Neural progenitor cell (in vitro differentiated cells): Measurements from ENCODE around the gene HIVEP2. TPM values are rescaled to one million over a fixed set of nuclear protein-coding genes. Genes with fewer than 3 reads are reported as not detected.
"Not testable (repeated sequence)": the region's sequence is repeated elsewhere in the genome, so short reads cannot be mapped to it uniquely, and the experiment has no call there.

Experiments
- DNase-seq: peaks from one replicate; pipeline ENCODE4 v3.0.0-alpha.2; 2016; ENCODE audit warnings: low spot score
- H2AFZ ChIP-seq: fragments of 200-600 bp; sonication (generic); replicated peaks from 2 replicates; pipeline ENCODE4 v1.6.1; 2016; ENCODE audit warnings: antibody characterized with exemption
- H3F3A ChIP-seq: fragments of 200-600 bp; sonication (generic); 2 replicates; pipeline ENCODE4 v1.6.1; 2016; ENCODE audit warnings: antibody characterized with exemption, low read depth
- H3K27ac ChIP-seq: fragments of 200-600 bp; sonication (generic); 2 replicates; pipeline ENCODE4 v1.5.1; 2016; ENCODE audit warnings: mild to moderate bottlenecking
- H3K27me3 ChIP-seq: fragments of 200-600 bp; sonication (generic); 2 replicates; pipeline ENCODE4 v1.6.1; 2016; ENCODE audit warnings: mild to moderate bottlenecking, moderate library complexity
- H3K36me3 ChIP-seq: fragments of 200-600 bp; sonication (generic); 2 replicates; pipeline ENCODE4 v1.5.1; 2016
- H3K4me1 ChIP-seq: fragments of 200-600 bp; sonication (generic); 2 replicates; pipeline ENCODE4 v1.6.1; 2016; ENCODE audit warnings: mixed run types
- H3K4me2 ChIP-seq: fragments of 200-600 bp; sonication (generic); 2 replicates; pipeline ENCODE4 v1.6.1; 2016
- H3K4me3 ChIP-seq: fragments of 200-600 bp; sonication (generic); 2 replicates; pipeline ENCODE4 v1.5.1; 2016
- H3K79me2 ChIP-seq: fragments of 200-600 bp; sonication (generic); 2 replicates; pipeline ENCODE4 v1.6.1; 2016; ENCODE audit warnings: low read depth
- H3K9ac ChIP-seq: fragments of 200-600 bp; sonication (generic); 2 replicates; pipeline ENCODE4 v1.6.1; 2016
- H3K9me3 ChIP-seq: fragments of 200-600 bp; sonication (generic); 2 replicates; pipeline ENCODE4 v1.5.1; 2016; ENCODE audit warnings: low read depth
- H4K20me1 ChIP-seq: fragments of 200-600 bp; sonication (generic); 2 replicates; pipeline ENCODE4 v1.6.1; 2016; ENCODE audit warnings: low read depth
- H3K27ac Mint-ChIP-seq: 3 replicates; pipeline ENCODE4 v1.8.0; 2021; ENCODE audit warnings: mixed read lengths
- H3K27me3 Mint-ChIP-seq: 2 replicates; pipeline ENCODE4 v1.8.0; 2022; ENCODE audit warnings: low read depth, mild to moderate bottlenecking, inconsistent platforms, moderate library complexity, mixed read lengths; ENCODE audit not compliant: insufficient read depth
- H3K36me3 Mint-ChIP-seq: 3 replicates; pipeline ENCODE4 v1.8.0; 2021; ENCODE audit warnings: mixed read lengths
- H3K4me1 Mint-ChIP-seq: 3 replicates; pipeline ENCODE4 v1.8.0; 2021; ENCODE audit warnings: mixed read lengths
- H3K4me3 Mint-ChIP-seq: 3 replicates; pipeline ENCODE4 v1.8.0; 2021; ENCODE audit warnings: mild to moderate bottlenecking, moderate library complexity, mixed read lengths
- H3K9me3 Mint-ChIP-seq: 3 replicates; pipeline ENCODE4 v1.8.0; 2020; ENCODE audit warnings: mixed read lengths
- CTCF ChIP-seq: fragments of 200-600 bp; sonication (generic); IDR thresholded peaks from 2 replicates; pipeline ENCODE4 v1.5.1; 2017; ENCODE audit warnings: antibody characterized with exemption, mild to moderate bottlenecking
- EZH2 ChIP-seq: fragments of 200-600 bp; sonication (generic); IDR thresholded peaks from 2 replicates; pipeline ENCODE4 v1.6.1; 2017; ENCODE audit warnings: antibody characterized with exemption, mild to moderate bottlenecking, moderate library complexity
- EZH2phosphoT487 ChIP-seq: fragments of 200-600 bp; sonication (generic); IDR thresholded peaks from 2 replicates; pipeline ENCODE4 v1.6.1; 2017; ENCODE audit warnings: antibody characterized with exemption
- total RNA-seq: library from RNA; depleted of rRNA; stranded (reverse); fragments of >200 nt; gene quantifications from 2 replicates; pipeline ENCODE4 v1.2.3, GENCODE V29; 2015; ENCODE audit warnings: low replicate concordance

HIVEP2 gene
- total RNA-seq, 1 donor from 2014 or later, result 2.1 TPM

DNA sequence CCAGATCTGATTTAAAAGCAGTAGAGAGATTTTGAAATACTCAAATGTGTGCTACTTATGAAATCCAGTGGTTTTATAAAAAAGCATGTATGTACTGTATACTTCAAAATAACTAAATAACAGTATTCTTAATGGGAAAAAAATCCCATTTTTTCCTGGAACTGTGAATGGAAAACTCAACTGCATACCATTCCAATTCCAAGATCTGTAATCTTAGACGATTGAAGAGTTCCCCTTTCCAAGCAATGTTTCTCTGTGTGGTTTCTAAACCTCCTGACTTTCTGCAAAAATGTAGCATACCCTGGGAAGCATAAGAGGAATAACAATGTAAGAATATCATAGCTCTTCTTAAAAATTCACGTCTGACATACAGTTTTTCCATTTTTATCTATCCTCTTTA, 40.3 kb upstream of the HIVEP2 start:
- no peak overlapping the region for H3K9ac ChIP-seq
- no peak overlapping the region for H3K4me2 ChIP-seq
- H3K9me3 ChIP-seq, result no peaks in the 10 kb centered on the region
- no peak overlapping the region for H3K27ac ChIP-seq
- Mint-ChIP-seq H3K27ac (no peak overlapping the region), H3K4me1 (no peaks in the 10 kb centered on the region), H3K36me3 (no peaks in the 10 kb centered on the region), H3K9me3 (peaks cover 13% of the 10 kb centered on the region), H3K27me3 (peaks cover 2% of the 10 kb centered on the region), H3K4me3 (no peak overlapping the region)
- no peaks in the 10 kb centered on the region for H3K36me3 ChIP-seq
- H3F3A ChIP-seq, result no peaks in the 10 kb centered on the region
- H3K4me3 ChIP-seq, result no peak overlapping the region
- DNase-seq, result no peak
- no peaks in the 10 kb centered on the region for H3K4me1 ChIP-seq
- no peak overlapping the region for H2AFZ ChIP-seq
- no peaks in the 10 kb centered on the region for H3K27me3 ChIP-seq
- H3K79me2 ChIP-seq, result no peaks in the 10 kb centered on the region
- H4K20me1 ChIP-seq, result no peaks in the 10 kb centered on the region
- TF ChIP-seq CTCF (no peak), EZH2 (no peak), EZH2phosphoT487 (no peak)

- H3K79me2 ChIP-seq, result no peaks in the 10 kb centered on the region
- H3K4me3 Mint-ChIP-seq, result no peak overlapping the region
- H3K9me3 ChIP-seq, result no peaks in the 10 kb centered on the region
- H3K4me2 ChIP-seq, result no peak overlapping the region
- TF ChIP-seq CTCF (no peak), EZH2 (no peak), EZH2phosphoT487 (no peak)
- H3K4me1 ChIP-seq, result no peaks in the 10 kb centered on the region
- H3K27ac Mint-ChIP-seq, result no peak overlapping the region
- H2AFZ ChIP-seq, result no peak overlapping the region
- H3K36me3 Mint-ChIP-seq, result no peaks in the 10 kb centered on the region
- H3K9me3 Mint-ChIP-seq, result peaks cover 13% of the 10 kb centered on the region
- H4K20me1 ChIP-seq, result no peaks in the 10 kb centered on the region
- H3K27ac ChIP-seq, result no peak overlapping the region
- H3K4me3 ChIP-seq, result no peak overlapping the region
- no peaks in the 10 kb centered on the region for H3K36me3 ChIP-seq
- peaks cover under 1% of the 10 kb centered on the region for H3K27me3 Mint-ChIP-seq
- no peak for DNase-seq
- H3K4me1 Mint-ChIP-seq, result no peaks in the 10 kb centered on the region
- H3K27me3 ChIP-seq, result no peaks in the 10 kb centered on the region
- H3K9ac ChIP-seq, result no peak overlapping the region
- no peaks in the 10 kb centered on the region for H3F3A ChIP-seq
These were observed 39.4 kb upstream of the HIVEP2 start for GRCh38 chr6:142984386-142984785.

- Histone ChIP-seq H4K20me1 (no peaks in the 10 kb centered on the region), H3K4me2 (no peak overlapping the region), H2AFZ (no peak overlapping the region), H3K79me2 (no peaks in the 10 kb centered on the region), H3K27me3 (no peaks in the 10 kb centered on the region), H3K27ac (no peak overlapping the region), H3K9me3 (no peaks in the 10 kb centered on the region), H3K36me3 (no peaks in the 10 kb centered on the region), H3F3A (no peaks in the 10 kb centered on the region), H3K9ac (no peak overlapping the region), H3K4me1 (no peaks in the 10 kb centered on the region), H3K4me3 (no peak overlapping the region)
- H3K27me3 Mint-ChIP-seq, result no peaks in the 10 kb centered on the region
- no peaks in the 10 kb centered on the region for H3K4me1 Mint-ChIP-seq
- DNase-seq, result no peak
- TF ChIP-seq EZH2phosphoT487 (no peak), EZH2 (no peak), CTCF (no peak)
- H3K36me3 Mint-ChIP-seq, result no peaks in the 10 kb centered on the region
- H3K27ac Mint-ChIP-seq, result no peak overlapping the region
- no peaks in the 10 kb centered on the region for H3K9me3 Mint-ChIP-seq
- no peak overlapping the region for H3K4me3 Mint-ChIP-seq
These were observed 30.4 kb upstream of the HIVEP2 start for GRCh38 chr6:142975365-142975764.

DNA sequence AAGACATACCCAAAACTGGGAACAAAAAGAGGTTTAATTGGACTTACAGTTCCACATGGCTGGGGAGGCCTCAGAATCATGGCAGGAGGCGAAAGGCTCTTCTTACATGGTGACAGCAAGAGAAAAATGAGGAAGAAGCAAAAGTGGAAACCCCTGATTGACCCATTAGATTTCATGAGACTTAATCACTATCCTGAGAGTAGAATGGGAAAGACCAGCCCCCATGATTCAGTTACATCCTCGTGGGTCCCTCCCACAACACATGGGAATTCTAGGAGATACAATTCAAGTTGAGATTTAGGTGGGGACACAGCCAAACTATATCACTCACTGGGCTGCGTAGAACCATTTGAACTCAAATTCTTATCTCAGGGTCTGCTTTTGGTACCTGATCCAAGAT, 26.0 kb upstream of the HIVEP2 start:
- not testable (repeated sequence) for H3K36me3 ChIP-seq, H3K27me3 Mint-ChIP-seq, H3K36me3 Mint-ChIP-seq

More for the DNA sequence above, 26.0 kb upstream of the HIVEP2 start:
- H2AFZ ChIP-seq, H3K27me3 ChIP-seq, H3K9me3 ChIP-seq, H3K4me2 ChIP-seq, H3K4me3 Mint-ChIP-seq, H3K4me1 Mint-ChIP-seq, H3K4me3 ChIP-seq, H3K27ac Mint-ChIP-seq, H3K79me2 ChIP-seq, H4K20me1 ChIP-seq, H3K27ac ChIP-seq, H3K9me3 Mint-ChIP-seq, H3K4me1 ChIP-seq, H3F3A ChIP-seq, DNase-seq, H3K9ac ChIP-seq: not testable (repeated sequence)
